Coronary artery (tissue), 2 donors: ENCODE measurements around the gene XAGE3.
"Not testable (repeated sequence)": the region's sequence is repeated elsewhere in the genome, so short reads cannot be mapped to it uniquely, and the experiment has no call there.

Source experiments
- DNase-seq: peaks from one replicate; pipeline ENCODE4 v3.0.0-alpha.2; 2017; ENCODE audit warnings: low spot score
- H3K27ac ChIP-seq, 2 donors: fragments of 200-600 bp; sonication (generic); one replicate each; pipeline ENCODE4 v1.5.1; 2016 to 2019
- H3K4me3 ChIP-seq: fragments of 200-600 bp; sonication (generic); 2 replicates; pipeline ENCODE4 v1.5.1; 2016; ENCODE audit warnings: mild to moderate bottlenecking, moderate library complexity
- TF ChIP-seq, protein P1 (sequence below): fragments of 200-600 bp; sonication (generic); IDR thresholded peaks from one replicate; pipeline ENCODE4 v1.5.1; 2019; ENCODE audit warnings: antibody characterized with exemption

XAGE3 gene, protein sequence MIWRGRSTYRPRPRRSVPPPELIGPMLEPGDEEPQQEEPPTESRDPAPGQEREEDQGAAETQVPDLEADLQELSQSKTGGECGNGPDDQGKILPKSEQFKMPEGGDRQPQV

DNA sequence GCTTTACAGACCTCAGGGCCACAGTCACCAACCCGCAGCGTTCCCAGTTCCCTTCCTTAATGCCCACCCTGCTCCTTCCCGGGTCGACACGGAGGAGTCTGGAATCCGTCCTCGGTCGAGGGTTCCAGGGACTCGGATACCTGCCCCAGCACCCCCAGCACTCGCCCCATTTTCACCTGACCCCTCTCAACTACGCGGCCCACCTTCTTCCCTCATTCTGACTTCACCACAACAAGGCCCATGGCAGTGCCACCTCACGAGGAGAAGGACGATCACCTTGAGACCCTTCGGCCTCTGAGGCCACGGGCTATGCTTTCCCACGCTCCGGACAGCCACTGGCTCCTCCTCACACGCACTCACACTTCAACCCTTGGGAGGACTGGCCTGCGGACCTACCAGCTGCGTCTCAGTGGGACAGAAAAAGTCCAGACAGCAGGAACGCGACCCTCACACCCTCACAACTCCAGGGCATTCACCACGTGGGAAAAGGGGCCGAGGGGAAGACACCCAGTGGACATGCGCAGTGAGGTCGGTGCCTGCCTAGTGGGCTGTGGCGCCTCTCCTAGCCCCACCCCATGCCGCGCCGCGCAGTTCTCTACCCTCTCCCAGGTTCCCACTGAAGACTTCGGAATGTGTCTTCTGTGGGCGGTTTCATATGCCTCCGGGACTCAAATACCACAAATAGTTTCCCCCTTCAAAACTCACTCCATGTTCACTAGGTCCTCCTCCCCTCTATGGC, at the start of gene XAGE3:
Gene XAGE3, minus strand, starts transcription at position 474 of the 739 bp plus-strand sequence. CDS start 950 bp downstream, outside the sequence.
- TF ChIP-seq, protein P1, sequence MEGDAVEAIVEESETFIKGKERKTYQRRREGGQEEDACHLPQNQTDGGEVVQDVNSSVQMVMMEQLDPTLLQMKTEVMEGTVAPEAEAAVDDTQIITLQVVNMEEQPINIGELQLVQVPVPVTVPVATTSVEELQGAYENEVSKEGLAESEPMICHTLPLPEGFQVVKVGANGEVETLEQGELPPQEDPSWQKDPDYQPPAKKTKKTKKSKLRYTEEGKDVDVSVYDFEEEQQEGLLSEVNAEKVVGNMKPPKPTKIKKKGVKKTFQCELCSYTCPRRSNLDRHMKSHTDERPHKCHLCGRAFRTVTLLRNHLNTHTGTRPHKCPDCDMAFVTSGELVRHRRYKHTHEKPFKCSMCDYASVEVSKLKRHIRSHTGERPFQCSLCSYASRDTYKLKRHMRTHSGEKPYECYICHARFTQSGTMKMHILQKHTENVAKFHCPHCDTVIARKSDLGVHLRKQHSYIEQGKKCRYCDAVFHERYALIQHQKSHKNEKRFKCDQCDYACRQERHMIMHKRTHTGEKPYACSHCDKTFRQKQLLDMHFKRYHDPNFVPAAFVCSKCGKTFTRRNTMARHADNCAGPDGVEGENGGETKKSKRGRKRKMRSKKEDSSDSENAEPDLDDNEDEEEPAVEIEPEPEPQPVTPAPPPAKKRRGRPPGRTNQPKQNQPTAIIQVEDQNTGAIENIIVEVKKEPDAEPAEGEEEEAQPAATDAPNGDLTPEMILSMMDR: no peak
- no peak for DNase-seq
- no peak within 1 kb of the TSS for H3K4me3 ChIP-seq
- no peak within 1 kb of the TSS for H3K27ac ChIP-seq

DNA sequence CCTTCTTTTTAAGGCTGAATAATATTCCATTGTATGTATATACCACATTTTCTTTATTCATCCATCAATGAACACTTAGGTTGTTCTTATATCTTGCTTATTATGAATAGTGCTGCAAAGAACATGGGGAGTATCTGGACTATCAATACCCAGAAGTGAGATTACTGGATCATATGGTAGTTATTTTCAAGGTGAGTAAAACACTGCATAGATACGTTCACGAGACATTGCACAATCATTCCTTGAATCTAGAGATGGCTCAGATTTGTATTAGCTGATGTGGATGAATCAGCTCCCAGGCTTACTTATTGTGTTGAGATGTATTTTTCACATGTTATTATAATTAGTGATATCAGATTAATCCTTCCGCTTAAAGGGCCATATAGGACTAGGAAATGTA, 46.8 kb upstream of the XAGE3 start:
- not testable (repeated sequence) for DNase-seq

DNA sequence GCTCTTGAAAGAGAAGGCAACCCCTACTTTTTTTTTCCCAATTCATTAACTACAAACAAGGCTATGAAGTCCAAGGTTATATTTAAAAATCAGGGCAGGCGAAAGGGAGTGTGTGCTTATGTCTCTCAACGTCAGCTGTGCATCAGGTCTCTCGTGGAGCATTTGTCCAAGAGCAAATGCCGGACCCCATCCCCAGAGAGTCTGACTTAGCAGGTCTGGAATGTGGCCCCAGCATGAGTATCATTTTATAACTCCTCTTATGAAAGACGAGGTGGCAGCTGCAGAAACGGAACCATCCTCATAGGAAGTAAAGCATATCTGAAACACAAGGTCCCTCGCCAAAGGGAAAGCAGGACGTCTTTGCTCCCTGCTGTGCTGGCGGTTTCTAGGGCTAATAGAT, 45.8 kb upstream of the XAGE3 start:
- not testable (repeated sequence) for DNase-seq, H3K4me3 ChIP-seq, H3K27ac ChIP-seq

More for the DNA sequence above, 46.8 kb upstream of the XAGE3 start:
- not testable (repeated sequence) for H3K27ac ChIP-seq, H3K4me3 ChIP-seq

DNA sequence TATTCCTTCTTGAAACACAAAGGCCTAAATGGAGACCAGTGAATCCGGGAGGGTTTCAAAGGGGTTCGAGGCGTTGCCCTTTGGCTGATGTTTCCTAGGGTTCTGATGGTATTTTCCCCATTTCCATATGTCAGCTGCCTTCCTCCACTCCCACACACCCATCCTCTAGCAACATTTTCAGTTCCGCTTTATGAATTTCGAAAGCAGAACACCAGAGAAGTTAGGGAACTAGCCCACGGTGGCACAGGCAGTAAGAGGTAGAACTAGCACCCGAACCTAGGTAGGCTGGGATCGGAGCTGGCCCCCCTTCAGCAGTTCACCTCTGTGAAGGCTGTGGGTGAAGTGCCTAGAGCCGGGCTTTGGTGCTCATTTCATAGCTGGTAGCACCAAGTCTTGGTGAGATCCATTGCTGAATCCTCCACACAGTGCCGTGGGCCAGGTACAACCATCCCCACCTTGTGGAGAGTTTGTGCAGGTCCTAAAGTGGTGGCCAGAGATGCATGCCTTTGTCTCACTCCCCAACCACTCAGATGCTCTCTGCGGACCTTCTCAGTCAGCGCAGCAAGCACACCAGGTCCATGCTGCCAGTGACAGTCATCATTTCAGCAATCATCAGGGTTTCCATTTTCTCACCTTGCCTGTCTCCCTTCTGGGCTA, 41.6 kb upstream of the XAGE3 start:
- DNase-seq, H3K27ac ChIP-seq, H3K4me3 ChIP-seq: not testable (repeated sequence)

DNA sequence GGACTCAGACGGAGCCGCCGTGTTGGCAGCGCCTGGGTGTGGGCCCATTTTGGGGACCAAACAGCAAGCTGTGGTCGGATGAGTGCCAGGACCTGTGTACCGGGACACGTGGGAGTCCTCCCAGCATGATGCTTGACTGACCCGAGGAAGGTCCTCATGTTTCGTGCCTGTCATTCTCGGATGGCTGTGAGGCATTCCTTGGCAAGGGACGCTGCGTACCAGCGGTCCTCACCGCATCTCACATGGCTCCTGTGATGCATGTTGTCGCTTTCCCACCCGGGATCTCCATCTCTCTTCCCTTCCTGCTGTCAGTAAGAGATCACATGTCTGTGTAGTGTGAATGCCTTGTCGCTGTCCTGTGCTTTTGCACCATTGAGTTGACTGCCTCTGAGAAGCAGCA, 40.0 kb upstream of the XAGE3 start:
- DNase-seq, H3K4me3 ChIP-seq, H3K27ac ChIP-seq: not testable (repeated sequence)

DNA sequence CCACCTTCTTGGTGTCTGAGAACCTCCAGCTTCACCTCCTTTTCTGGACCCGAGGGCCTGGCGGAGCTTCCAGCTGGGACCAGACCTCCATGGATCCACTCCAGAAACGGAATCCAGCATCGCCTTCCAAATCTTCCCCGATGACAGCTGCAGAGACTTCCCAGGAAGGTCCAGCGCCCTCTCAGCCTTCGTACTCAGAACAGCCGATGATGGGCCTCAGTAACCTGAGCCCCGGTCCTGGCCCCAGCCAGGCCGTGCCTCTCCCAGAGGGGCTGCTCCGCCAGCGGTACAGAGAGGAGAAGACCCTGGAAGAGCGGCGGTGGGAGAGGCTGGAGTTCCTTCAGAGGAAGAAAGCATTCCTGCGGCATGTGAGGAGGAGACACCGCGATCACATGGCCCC, 39.3 kb upstream of the XAGE3 start:
- not testable (repeated sequence) for H3K27ac ChIP-seq, H3K4me3 ChIP-seq, DNase-seq

DNA sequence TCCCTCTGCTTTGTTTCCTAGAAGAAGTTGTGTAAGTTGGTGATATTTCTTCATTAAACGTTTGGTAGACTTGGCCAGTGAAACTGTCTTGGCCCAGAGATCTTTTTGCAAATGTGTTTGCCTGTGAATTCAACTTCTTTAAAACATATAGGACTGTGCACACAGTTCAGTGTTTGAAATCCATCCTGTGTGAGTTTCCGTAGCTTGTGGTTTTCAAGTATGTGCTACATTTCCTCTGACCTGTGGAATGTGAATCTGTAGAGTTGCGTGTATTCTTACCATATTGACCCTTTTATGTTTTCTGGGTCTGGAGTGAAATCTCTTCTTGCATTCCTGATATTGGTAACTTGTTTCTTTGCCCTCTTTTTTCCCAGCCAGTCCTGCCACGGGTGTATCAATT, 38.2 kb upstream of the XAGE3 start:
- H3K4me3 ChIP-seq, DNase-seq, H3K27ac ChIP-seq: not testable (repeated sequence)

DNA sequence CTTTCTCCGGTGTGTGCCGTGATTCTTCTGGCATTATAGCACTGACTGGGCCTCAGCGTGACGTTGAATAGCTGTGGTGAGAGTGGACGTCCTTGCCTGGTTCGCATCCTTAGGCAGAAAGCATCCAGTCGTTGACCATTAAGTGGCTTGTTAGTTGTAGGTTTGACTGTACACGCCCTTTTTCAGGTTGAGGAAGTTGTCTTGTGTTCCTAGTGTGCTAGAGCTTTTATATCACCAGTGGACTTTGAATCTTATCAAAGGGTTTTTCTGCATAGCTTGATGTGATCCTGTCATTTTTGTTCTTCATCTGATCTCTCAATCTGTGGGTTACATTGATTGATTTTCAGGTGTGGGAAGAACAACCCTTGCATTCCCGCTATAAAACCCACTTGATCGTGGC, 37.6 kb upstream of the XAGE3 start:
- H3K4me3 ChIP-seq, DNase-seq, H3K27ac ChIP-seq: not testable (repeated sequence)

DNA sequence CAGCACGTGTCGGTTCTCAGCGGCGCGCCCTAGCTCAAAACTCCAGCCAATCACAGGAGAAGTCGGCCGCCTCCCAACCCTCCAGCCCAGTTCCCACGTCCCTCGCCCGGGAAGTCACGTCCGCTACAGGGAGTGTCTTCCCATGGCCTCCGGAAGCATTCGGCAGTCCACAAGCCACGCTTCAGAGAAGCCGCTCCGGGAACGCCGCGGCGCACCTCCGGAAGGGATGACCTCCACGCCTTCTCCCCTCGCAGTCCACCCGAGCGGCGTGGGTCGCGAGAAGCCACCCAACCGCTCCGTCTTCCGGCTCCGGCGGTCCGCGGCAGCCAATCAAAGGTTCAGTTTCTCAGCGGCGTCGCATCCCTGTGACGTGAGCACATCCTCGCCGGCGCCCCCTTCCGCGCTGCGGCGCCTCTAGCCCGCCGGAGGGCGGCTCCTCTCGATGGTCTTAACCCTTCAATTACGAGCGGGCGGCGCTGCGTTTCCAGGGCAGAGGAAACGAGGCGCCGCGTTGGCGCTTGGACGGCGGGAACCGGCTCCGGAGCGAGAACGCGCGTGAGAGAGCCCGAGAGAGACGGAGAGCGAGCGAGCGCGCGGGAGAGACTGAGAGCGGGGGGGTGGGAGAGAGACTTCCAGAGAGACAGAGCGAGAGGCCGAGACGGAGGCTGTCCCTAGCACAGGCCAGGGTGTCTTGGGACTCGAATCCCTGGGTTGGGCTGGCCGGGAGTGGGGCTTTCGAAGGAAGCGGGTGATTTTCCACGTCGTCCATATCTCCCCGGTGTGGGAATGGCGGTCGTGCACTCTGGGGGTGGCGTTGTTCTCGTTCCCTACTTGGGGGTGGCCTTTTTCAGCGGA, 29.2 kb upstream of the XAGE3 start, which contains the start of gene FAM156B:
Gene FAM156B, plus strand, starts transcription at position 476 of the 855 bp plus-strand sequence. CDS start 9,896 bp downstream, outside the sequence.
- DNase-seq, H3K4me3 ChIP-seq, H3K27ac ChIP-seq: not testable (repeated sequence)

DNA sequence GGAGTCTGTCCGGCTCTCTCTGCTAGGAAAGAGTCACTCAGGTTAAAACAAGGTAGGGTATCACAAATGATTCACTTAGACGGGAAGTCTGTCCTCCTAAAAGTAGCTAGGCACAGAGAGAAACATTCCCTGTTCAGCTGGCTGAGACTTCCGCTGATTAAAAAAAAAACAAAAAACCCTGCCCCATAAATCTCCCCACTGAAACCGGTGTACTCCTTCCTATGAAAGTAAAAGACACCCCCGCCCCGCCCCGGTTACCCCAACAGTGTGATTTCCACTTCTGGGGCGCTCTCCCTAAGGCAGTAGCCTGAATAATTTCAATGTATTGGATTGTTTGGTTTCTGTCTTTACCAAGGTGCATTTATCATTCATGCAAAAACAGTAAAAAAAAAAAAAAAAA, 28.6 kb upstream of the XAGE3 start:
- H3K27ac ChIP-seq, DNase-seq, H3K4me3 ChIP-seq: not testable (repeated sequence)

DNA sequence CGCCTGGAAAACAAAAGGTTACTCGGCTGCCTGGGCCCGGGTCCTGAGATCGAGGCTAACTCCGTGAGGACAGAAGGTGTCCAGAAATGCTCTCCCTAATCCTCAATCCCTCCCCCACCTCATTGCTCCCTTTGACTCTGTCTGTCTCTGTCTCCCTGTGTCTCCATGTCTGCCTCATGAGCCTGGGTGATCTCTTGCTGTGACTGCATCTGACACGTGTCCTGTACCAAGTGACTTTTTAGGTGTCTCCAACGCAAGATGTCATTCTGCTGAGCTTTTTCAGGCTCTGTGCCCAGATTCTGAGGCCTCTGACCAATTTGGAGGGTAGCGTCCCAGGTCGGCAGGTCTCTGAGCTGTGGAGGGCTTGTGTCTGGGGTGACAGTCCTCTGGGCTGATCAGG, 20.2 kb upstream of the XAGE3 start:
- not testable (repeated sequence) for H3K27ac ChIP-seq, DNase-seq, H3K4me3 ChIP-seq

DNA sequence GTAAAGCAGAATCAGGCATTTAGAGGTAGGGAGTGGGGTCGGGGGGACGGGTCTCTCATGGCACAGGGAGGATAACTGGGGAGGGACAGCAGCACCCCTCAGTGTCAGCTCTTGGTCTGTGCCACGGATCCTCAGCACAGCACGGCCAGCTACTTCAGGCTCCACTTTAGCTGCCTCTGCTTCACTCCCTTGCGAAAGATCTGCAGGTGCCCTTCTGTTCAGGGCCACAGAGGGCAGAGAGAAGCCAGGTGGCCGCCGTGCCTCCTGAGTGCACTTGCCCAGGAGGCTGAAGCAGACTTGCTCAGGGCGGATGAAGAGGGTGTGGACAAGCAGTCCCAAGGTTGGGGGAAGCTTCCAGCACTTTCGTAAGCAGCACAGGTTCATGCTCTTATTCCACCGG, 19.6 kb upstream of the XAGE3 start:
- not testable (repeated sequence) for H3K27ac ChIP-seq, DNase-seq, H3K4me3 ChIP-seq

DNA sequence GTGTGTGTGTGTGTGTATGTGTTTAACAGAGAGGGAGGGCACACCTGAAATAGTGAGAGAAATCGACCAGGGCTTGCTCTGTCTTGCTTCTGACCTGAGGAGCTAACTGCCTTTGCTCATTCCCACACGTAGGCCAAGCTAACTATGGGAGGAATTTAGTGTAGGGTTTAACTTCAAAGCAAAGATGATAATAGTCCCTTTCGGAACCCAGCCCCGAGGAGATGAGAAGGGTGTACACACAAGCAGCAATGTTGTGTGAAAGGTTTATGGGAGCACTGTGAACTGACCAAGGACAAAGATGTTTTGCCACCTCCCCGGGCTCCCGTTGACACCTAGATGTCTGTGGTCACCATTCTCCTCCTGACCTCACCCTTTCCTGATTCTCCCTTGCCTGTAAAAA, 8.5 kb upstream of the XAGE3 start:
- not testable (repeated sequence) for H3K27ac ChIP-seq, H3K4me3 ChIP-seq, DNase-seq

DNA sequence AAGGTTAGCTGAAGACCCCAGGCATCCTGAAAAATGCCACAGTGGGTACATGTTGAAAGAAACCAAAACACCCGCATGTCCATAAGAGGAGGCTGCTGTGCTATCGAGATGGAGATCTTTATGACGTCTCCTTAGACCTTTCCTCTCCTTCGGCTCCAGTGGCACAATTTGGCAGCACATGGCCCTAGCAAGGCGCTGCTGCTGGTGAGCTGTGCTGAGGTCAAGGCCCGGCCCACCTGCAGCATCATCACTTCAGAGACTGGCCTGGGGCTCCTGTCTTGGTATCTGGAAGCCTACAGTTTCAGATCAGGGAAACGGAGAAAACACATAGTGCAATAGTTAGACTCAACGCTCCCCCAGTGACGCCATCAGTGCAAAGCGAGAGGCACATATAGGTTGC, 7.6 kb upstream of the XAGE3 start:
- DNase-seq, H3K27ac ChIP-seq, H3K4me3 ChIP-seq: not testable (repeated sequence)
